ENCODE results near the gene TIMELESS. TPM values are rescaled to one million over a fixed set of nuclear protein-coding genes. Genes with fewer than 3 reads are reported as not detected.
"Not testable (repeated sequence)": the region's sequence is repeated elsewhere in the genome, so short reads cannot be mapped to it uniquely, and the experiment has no call there.

TIMELESS gene
- total RNA-seq, 1 donor from 2014 or later: 45.6 TPM

GRCh38 chr12:56414401-56414800 is 34.8 kb downstream of the TIMELESS start:
- Mint-ChIP-seq H3K4me1 (ENCODE audit: low read depth) (no peaks in the 10 kb centered on the region), H3K27me3 (ENCODE audit: low read depth) (no peaks in the 10 kb centered on the region), H3K4me3 (ENCODE audit: low read depth) (no peak overlapping the region), H3K36me3 (ENCODE audit: low read depth) (peaks cover 21% of the 10 kb centered on the region), H3K27ac (no peak overlapping the region), H3K9me3 (no peaks in the 10 kb centered on the region)
- intact Hi-C loops (cut with micrococcal nuclease): no loop called here
- no peak for DNase-seq (ENCODE audit: low spot score)

GRCh38 chr12:56413392-56413791 is 35.8 kb downstream of the TIMELESS start:
- peaks cover 17% of the 10 kb centered on the region for H3K36me3 Mint-ChIP-seq (ENCODE audit: low read depth)
- no peaks in the 10 kb centered on the region for H3K9me3 Mint-ChIP-seq
- no peaks in the 10 kb centered on the region for H3K27me3 Mint-ChIP-seq (ENCODE audit: low read depth)
- intact Hi-C loops (cut with micrococcal nuclease): no loop called here
- H3K4me1 Mint-ChIP-seq (ENCODE audit: low read depth): no peaks in the 10 kb centered on the region
- DNase-seq (ENCODE audit: low spot score): no peak
- no peak overlapping the region for H3K27ac Mint-ChIP-seq
- no peak overlapping the region for H3K4me3 Mint-ChIP-seq (ENCODE audit: low read depth)

DNA sequence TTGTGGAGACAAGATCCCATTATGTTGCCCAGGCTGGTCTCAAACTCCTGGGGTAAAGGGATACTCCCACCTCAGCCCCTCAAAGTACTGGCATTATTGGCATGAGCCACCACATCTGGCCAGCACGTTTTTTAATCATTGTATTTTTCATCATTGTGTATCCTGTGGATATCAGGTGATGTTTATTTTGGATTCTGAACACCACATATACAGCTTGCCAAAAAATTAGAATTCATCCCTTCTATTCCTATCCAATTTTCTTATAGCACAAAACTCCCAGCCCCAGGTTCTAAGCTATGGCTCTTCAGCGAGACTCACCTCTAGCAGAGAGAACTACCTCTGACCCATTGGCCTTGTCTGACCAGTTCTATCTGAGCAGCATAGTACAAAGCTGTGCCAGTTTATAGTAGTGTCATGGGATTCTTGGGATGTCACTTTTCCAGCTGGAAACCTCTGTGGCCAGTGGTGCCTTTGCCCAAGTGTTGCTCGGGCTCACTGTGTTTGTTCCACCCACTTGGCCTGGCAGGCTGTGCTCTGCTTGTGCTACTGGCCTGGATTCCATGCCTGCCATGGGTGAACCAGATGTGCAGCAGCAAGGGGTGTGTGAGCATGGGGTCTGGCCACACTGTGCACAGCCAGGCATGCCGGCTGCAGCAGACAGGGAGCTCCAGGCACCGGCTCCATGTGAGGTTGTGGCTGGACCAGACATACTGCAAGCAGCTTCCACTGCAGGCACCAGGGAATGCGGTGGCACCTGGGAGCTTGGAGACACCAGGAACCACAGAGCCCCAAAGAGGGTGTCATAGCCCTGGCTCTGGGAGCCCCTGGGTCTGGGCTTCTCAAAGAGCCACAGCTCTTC is 37.2 kb downstream of the TIMELESS start:
- H3K36me3 Mint-ChIP-seq (ENCODE audit: low read depth): peaks cover 6% of the 10 kb centered on the region
- H3K4me1 Mint-ChIP-seq (ENCODE audit: low read depth): no peaks in the 10 kb centered on the region
- no peak overlapping the region for H3K27ac Mint-ChIP-seq
- no peaks in the 10 kb centered on the region for H3K27me3 Mint-ChIP-seq (ENCODE audit: low read depth)
- no peaks in the 10 kb centered on the region for H3K9me3 Mint-ChIP-seq
- no peak for DNase-seq (ENCODE audit: low spot score)
- intact Hi-C loops (cut with micrococcal nuclease): no loop called here
- H3K4me3 Mint-ChIP-seq (ENCODE audit: low read depth): no peak overlapping the region

DNA sequence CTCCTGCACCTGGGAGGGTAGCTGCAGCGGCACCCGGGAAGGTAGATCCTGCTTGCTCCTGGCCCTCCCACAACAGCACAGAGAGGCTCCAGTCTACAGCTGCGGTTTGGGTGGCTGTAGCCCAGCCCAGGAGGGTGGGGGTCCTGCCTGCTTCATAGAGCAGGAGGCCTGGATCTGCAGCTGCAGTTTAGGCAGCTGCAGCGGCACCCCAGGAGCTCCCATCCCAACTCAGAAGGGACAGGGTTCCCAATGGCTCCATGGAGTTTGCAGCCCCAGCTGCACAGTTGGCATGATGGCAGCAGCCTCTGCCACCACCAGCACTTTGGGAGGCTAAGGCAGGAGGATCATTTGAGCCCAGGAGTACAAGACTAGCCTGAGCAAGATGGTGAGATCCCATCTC is 38.5 kb downstream of the TIMELESS start:
- Mint-ChIP-seq H3K27ac (no peak overlapping the region), H3K27me3 (ENCODE audit: low read depth) (no peaks in the 10 kb centered on the region), H3K9me3 (no peaks in the 10 kb centered on the region), H3K4me1 (ENCODE audit: low read depth) (no peaks in the 10 kb centered on the region), H3K4me3 (ENCODE audit: low read depth) (no peak overlapping the region), H3K36me3 (ENCODE audit: low read depth) (peaks cover 4% of the 10 kb centered on the region)
- DNase-seq (ENCODE audit: low spot score): no peak
- intact Hi-C loops (cut with micrococcal nuclease): no loop called here

GRCh38 chr12:56408799-56409417 is 40.3 kb downstream of the TIMELESS start:
- Mint-ChIP-seq H3K36me3 (ENCODE audit: low read depth) (no peaks in the 10 kb centered on the region), H3K27me3 (ENCODE audit: low read depth) (no peaks in the 10 kb centered on the region), H3K27ac (no peak overlapping the region), H3K4me1 (ENCODE audit: low read depth) (no peaks in the 10 kb centered on the region), H3K9me3 (no peaks in the 10 kb centered on the region), H3K4me3 (ENCODE audit: low read depth) (no peak overlapping the region)
- DNase-seq (ENCODE audit: low spot score): no peak
- intact Hi-C loops (cut with micrococcal nuclease): no loop called here

- intact Hi-C loops (cut with micrococcal nuclease); H3K36me3 Mint-ChIP-seq (ENCODE audit: low read depth); H3K9me3 Mint-ChIP-seq; H3K4me1 Mint-ChIP-seq (ENCODE audit: low read depth); H3K4me3 Mint-ChIP-seq (ENCODE audit: low read depth); H3K27ac Mint-ChIP-seq; H3K27me3 Mint-ChIP-seq (ENCODE audit: low read depth); DNase-seq (ENCODE audit: low spot score): not testable (repeated sequence)
These were observed 45.0 kb downstream of the TIMELESS start for GRCh38 chr12:56404227-56404626.

DNA sequence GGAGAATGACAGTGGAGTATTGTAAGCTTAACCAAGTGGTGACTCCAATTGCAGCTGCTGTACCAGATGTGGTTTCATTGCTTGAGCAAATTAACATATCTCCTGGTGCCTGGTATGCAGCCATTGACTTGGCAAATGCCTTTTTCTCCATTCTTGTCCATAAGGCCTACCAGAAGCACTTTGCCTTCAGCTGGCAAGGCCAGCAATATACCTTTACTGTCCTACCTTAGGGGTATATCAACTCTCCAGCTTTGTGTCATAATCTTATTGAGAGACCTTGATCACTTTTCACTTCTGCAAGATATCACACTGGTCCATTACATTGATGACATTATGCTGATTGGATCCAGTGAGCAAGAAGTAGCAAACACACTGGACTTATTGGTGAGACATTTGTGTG is 47.6 kb downstream of the TIMELESS start:
- DNase-seq (ENCODE audit: low spot score); H3K36me3 Mint-ChIP-seq (ENCODE audit: low read depth); H3K27me3 Mint-ChIP-seq (ENCODE audit: low read depth); H3K4me1 Mint-ChIP-seq (ENCODE audit: low read depth); H3K9me3 Mint-ChIP-seq; intact Hi-C loops (cut with micrococcal nuclease); H3K4me3 Mint-ChIP-seq (ENCODE audit: low read depth); H3K27ac Mint-ChIP-seq: not testable (repeated sequence)

DNA sequence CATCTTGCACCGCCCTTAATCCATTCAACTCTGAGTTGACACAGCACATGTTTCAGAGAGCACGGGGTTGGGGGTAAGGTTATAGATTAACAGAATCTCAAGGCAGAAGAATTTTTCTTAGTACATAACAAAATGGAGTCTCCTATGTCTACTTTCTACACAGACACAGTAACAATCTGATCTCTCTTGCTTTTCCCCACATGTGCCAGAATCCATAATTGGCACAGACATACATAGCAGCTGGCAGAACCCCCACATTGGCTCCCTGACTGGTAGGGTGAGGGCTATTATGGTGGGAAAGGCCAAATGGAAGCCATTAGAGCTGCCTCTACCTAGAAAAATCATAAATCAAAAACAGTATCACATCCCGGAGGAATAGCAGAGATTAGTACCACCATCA is 48.1 kb downstream of the TIMELESS start:
- H3K9me3 Mint-ChIP-seq; H3K27me3 Mint-ChIP-seq (ENCODE audit: low read depth); intact Hi-C loops (cut with micrococcal nuclease); DNase-seq (ENCODE audit: low spot score); H3K4me1 Mint-ChIP-seq (ENCODE audit: low read depth); H3K27ac Mint-ChIP-seq; H3K4me3 Mint-ChIP-seq (ENCODE audit: low read depth); H3K36me3 Mint-ChIP-seq (ENCODE audit: low read depth): not testable (repeated sequence)

DNA sequence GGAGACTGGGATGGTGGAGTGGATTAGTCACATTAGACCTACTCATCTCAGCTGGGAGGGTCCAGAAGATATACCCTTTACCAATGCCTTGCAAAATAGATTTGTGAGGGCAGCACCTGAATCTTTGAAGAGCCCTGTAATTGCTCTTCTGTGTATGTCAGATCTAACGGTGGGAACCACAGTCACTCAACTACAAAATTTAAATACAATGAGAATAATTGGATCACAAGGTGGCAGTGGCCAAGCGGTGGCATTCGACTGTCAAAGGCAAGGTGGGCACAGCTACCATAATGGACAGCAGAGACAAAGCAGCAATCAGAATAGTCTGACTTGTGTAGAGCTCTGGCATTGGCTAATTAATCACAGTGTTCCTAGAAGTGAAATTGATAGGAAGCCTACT is 49.8 kb downstream of the TIMELESS start:
- H3K4me3 Mint-ChIP-seq (ENCODE audit: low read depth); H3K4me1 Mint-ChIP-seq (ENCODE audit: low read depth); H3K27ac Mint-ChIP-seq; DNase-seq (ENCODE audit: low spot score); H3K9me3 Mint-ChIP-seq; intact Hi-C loops (cut with micrococcal nuclease); H3K27me3 Mint-ChIP-seq (ENCODE audit: low read depth); H3K36me3 Mint-ChIP-seq (ENCODE audit: low read depth): not testable (repeated sequence)

DNA sequence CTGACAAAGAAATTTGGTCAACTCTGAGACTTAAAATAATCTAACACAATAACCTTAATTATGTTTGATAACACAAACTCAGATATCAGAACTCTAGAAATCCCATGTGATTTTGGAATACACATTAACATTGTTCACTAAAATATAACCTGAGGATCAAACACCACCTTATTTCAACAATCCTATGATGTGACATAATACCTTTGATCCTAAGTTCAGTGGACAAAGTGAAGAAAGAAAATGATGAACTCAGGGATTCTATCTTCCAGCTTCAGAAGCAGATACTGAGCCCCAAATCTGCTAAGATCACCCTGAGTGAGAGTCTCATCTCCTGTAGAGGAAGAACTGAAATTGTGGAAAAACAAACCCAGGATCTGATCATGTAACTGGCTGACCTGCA is 50.9 kb downstream of the TIMELESS start:
- intact Hi-C loops (cut with micrococcal nuclease): no loop called here
- peaks cover 8% of the 10 kb centered on the region for H3K9me3 Mint-ChIP-seq
- no peaks in the 10 kb centered on the region for H3K27me3 Mint-ChIP-seq (ENCODE audit: low read depth)

GRCh38 chr12:56392331-56392730 is 56.9 kb downstream of the TIMELESS start:
- H3K9me3 Mint-ChIP-seq: no peaks in the 10 kb centered on the region
- H3K27me3 Mint-ChIP-seq (ENCODE audit: low read depth): no peaks in the 10 kb centered on the region
- H3K4me3 Mint-ChIP-seq (ENCODE audit: low read depth): no peak overlapping the region
- intact Hi-C loops (cut with micrococcal nuclease): no loop called here
- DNase-seq (ENCODE audit: low spot score): no peak
- no peaks in the 10 kb centered on the region for H3K36me3 Mint-ChIP-seq (ENCODE audit: low read depth)
- no peak overlapping the region for H3K27ac Mint-ChIP-seq
- H3K4me1 Mint-ChIP-seq (ENCODE audit: low read depth): no peaks in the 10 kb centered on the region

More for the DNA sequence above, 50.9 kb downstream of the TIMELESS start:
- no peaks in the 10 kb centered on the region for H3K4me1 Mint-ChIP-seq (ENCODE audit: low read depth)
- no peak overlapping the region for H3K27ac Mint-ChIP-seq
- DNase-seq (ENCODE audit: low spot score): no peak
- H3K4me3 Mint-ChIP-seq (ENCODE audit: low read depth): no peak overlapping the region
- no peaks in the 10 kb centered on the region for H3K36me3 Mint-ChIP-seq (ENCODE audit: low read depth)

- H3K4me1 Mint-ChIP-seq (ENCODE audit: low read depth): no peaks in the 10 kb centered on the region
- intact Hi-C loops (cut with micrococcal nuclease): no loop called here
- no peak overlapping the region for H3K4me3 Mint-ChIP-seq (ENCODE audit: low read depth)
- no peak for DNase-seq (ENCODE audit: low spot score)
- H3K27ac Mint-ChIP-seq: no peak overlapping the region
- H3K9me3 Mint-ChIP-seq: no peaks in the 10 kb centered on the region
- no peaks in the 10 kb centered on the region for H3K27me3 Mint-ChIP-seq (ENCODE audit: low read depth)
- H3K36me3 Mint-ChIP-seq (ENCODE audit: low read depth): no peaks in the 10 kb centered on the region
These were observed 57.5 kb downstream of the TIMELESS start for GRCh38 chr12:56391721-56392120.

DNA sequence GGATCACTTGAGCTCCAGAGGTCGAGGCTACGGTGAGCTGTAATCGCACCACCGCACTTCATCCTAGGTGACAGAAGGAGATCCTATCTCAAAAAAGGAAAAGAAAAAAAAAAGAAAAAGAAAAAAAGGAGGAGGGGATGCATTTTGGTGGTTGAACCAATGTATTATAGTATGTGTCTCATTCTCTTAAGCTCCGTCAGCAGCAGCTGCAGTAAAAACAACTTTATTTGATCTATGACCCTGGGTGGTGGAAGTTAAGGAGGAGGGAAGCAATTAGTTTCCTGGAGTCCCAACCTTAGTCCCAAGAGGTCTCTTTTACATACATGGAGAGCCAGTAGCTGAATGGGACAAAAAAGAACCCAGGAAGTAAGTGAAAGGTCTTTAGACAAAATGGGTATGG is 59.8 kb downstream of the TIMELESS start:
- Mint-ChIP-seq H3K36me3 (ENCODE audit: low read depth) (no peaks in the 10 kb centered on the region), H3K27ac (no peak overlapping the region), H3K4me1 (ENCODE audit: low read depth) (no peaks in the 10 kb centered on the region), H3K27me3 (ENCODE audit: low read depth) (no peaks in the 10 kb centered on the region), H3K9me3 (no peaks in the 10 kb centered on the region), H3K4me3 (ENCODE audit: low read depth) (no peak overlapping the region)
- DNase-seq (ENCODE audit: low spot score): no peak
- intact Hi-C loops (cut with micrococcal nuclease): no loop called here
